ENCODE measurements around the gene FRS3. TPM values are rescaled to one million over a fixed set of nuclear protein-coding genes. Genes with fewer than 3 reads are reported as not detected.

Gene FRS3
- total and polyA plus RNA-seq, 2 of the 13 experiments (the other 11 are each of a cell fraction or from before 2014, with no cell fraction given): 3.0 to 7.4 TPM

- TF ChIP-seq, protein P1, sequence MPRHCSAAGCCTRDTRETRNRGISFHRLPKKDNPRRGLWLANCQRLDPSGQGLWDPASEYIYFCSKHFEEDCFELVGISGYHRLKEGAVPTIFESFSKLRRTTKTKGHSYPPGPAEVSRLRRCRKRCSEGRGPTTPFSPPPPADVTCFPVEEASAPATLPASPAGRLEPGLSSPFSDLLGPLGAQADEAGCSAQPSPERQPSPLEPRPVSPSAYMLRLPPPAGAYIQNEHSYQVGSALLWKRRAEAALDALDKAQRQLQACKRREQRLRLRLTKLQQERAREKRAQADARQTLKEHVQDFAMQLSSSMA (CRISPR knock-in tag; IDR thresholded peaks at IDR 0.05): peak; percentile 1; the same call in 1 of the 2 replicates
- peak; percentile 73; the same call in 1 of the 2 replicates for TF ChIP-seq ZNF230 (CRISPR knock-in tag; IDR thresholded peaks at IDR 0.05)
- no peak for TF ChIP-seq IRX3 (CRISPR knock-in tag; IDR thresholded peaks at IDR 0.05; ENCODE audit: borderline replicate concordance, low read depth)
- 0 out of 2 replicates have a peak, but pooled peaks have one; percentile 39 for TF ChIP-seq ZNF510 (CRISPR knock-in tag; IDR thresholded peaks at IDR 0.05; ENCODE audit: low read depth)
- no peak for TF ChIP-seq FOXJ3 (CRISPR knock-in tag; IDR thresholded peaks at IDR 0.05; ENCODE audit: borderline replicate concordance)
- peak; percentile 90; the same call in 1 of the 2 replicates for TF ChIP-seq ZSCAN21 (CRISPR knock-in tag; IDR thresholded peaks at IDR 0.05; ENCODE audit: borderline replicate concordance)
- no peak for TF ChIP-seq ZBTB7B (CRISPR knock-in tag; IDR thresholded peaks at IDR 0.05)
- TF ChIP-seq ZNF20 (CRISPR knock-in tag; IDR thresholded peaks at IDR 0.05): no peak
- TF ChIP-seq, protein P2, sequence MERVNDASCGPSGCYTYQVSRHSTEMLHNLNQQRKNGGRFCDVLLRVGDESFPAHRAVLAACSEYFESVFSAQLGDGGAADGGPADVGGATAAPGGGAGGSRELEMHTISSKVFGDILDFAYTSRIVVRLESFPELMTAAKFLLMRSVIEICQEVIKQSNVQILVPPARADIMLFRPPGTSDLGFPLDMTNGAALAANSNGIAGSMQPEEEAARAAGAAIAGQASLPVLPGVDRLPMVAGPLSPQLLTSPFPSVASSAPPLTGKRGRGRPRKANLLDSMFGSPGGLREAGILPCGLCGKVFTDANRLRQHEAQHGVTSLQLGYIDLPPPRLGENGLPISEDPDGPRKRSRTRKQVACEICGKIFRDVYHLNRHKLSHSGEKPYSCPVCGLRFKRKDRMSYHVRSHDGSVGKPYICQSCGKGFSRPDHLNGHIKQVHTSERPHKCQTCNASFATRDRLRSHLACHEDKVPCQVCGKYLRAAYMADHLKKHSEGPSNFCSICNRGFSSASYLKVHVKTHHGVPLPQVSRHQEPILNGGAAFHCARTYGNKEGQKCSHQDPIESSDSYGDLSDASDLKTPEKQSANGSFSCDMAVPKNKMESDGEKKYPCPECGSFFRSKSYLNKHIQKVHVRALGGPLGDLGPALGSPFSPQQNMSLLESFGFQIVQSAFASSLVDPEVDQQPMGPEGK (CRISPR knock-in tag; IDR thresholded peaks at IDR 0.05): peak; percentile 86
- 0 out of 2 replicates have a peak, but pooled peaks have one; percentile 61 for TF ChIP-seq ZNF761 (CRISPR knock-in tag; conservative IDR thresholded peaks at IDR 0.05)
- TF ChIP-seq CREBL2 (CRISPR knock-in tag; IDR thresholded peaks at IDR 0.05; ENCODE audit: borderline replicate concordance): peak; percentile 68; the same call in 1 of the 2 replicates
- TF ChIP-seq, protein P3, sequence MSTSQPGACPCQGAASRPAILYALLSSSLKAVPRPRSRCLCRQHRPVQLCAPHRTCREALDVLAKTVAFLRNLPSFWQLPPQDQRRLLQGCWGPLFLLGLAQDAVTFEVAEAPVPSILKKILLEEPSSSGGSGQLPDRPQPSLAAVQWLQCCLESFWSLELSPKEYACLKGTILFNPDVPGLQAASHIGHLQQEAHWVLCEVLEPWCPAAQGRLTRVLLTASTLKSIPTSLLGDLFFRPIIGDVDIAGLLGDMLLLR (CRISPR knock-in tag; IDR thresholded peaks at IDR 0.05): peak; percentile 78; the same call in 1 of the 2 replicates
- TF ChIP-seq CREB1 (IDR thresholded peaks at IDR 0.05): no peak
- TF ChIP-seq CREB1 (CRISPR knock-in tag; IDR thresholded peaks at IDR 0.05): no peak
- TF ChIP-seq, protein P4, sequence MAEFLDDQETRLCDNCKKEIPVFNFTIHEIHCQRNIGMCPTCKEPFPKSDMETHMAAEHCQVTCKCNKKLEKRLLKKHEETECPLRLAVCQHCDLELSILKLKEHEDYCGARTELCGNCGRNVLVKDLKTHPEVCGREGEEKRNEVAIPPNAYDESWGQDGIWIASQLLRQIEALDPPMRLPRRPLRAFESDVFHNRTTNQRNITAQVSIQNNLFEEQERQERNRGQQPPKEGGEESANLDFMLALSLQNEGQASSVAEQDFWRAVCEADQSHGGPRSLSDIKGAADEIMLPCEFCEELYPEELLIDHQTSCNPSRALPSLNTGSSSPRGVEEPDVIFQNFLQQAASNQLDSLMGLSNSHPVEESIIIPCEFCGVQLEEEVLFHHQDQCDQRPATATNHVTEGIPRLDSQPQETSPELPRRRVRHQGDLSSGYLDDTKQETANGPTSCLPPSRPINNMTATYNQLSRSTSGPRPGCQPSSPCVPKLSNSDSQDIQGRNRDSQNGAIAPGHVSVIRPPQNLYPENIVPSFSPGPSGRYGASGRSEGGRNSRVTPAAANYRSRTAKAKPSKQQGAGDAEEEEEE (CRISPR knock-in tag; IDR thresholded peaks at IDR 0.05; ENCODE audit: borderline replicate concordance): no peak
- no peak; the same call in 1 of the 2 replicates for TF ChIP-seq NFKB2 (CRISPR knock-in tag; IDR thresholded peaks at IDR 0.05; ENCODE audit: borderline replicate concordance)
- TF ChIP-seq YY1 (IDR thresholded peaks at IDR 0.05; ENCODE audit: insufficient read depth, insufficient replicate concordance, low read depth, low read length): peak; percentile 80
- peak; percentile 54; the same call in 1 of the 2 replicates for TF ChIP-seq ZNF441 (CRISPR knock-in tag; IDR thresholded peaks at IDR 0.05; ENCODE audit: borderline replicate concordance)
- TF ChIP-seq SAP130 (CRISPR knock-in tag; IDR thresholded peaks at IDR 0.05; ENCODE audit: low read depth): peak; percentile 79
- TF ChIP-seq, protein P5, sequence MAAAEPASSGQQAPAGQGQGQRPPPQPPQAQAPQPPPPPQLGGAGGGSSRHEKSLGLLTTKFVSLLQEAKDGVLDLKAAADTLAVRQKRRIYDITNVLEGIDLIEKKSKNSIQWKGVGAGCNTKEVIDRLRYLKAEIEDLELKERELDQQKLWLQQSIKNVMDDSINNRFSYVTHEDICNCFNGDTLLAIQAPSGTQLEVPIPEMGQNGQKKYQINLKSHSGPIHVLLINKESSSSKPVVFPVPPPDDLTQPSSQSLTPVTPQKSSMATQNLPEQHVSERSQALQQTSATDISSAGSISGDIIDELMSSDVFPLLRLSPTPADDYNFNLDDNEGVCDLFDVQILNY (CRISPR knock-in tag; conservative IDR thresholded peaks at IDR 0.05): peak; percentile 47; the same call in 1 of the 2 replicates
- TF ChIP-seq GLMP (CRISPR knock-in tag; IDR thresholded peaks at IDR 0.05; ENCODE audit: borderline replicate concordance): no peak
Measured at GRCh38 chr6:41786451-41787218, 6.9 kb upstream of the FRS3 start (continued).
